Vagina (tissue), 2 donors: ENCODE data around the gene MAGI3. TPM values are rescaled to one million over a fixed set of nuclear protein-coding genes. Genes with fewer than 3 reads are reported as not detected.

Experiments used
- DNase-seq, 2 donors: peaks; one replicate each; pipeline ENCODE4 v3.0.0-alpha.2; 2017; ENCODE audit errors: extremely low spot score in 2 of 2
- H3K27ac ChIP-seq: fragments of 200-600 bp; sonication (generic); one replicate; pipeline ENCODE4 v1.5.1; 2019
- H3K27me3 ChIP-seq: fragments of 200-600 bp; sonication (generic); one replicate; pipeline ENCODE4 v1.5.1; 2019
- H3K36me3 ChIP-seq, 2 donors: fragments of 200-600 bp; sonication (generic); one replicate each; pipeline ENCODE4 v1.5.1; 2017 to 2019
- H3K4me1 ChIP-seq: fragments of 200-600 bp; sonication (generic); one replicate; pipeline ENCODE4 v1.5.1; 2019
- H3K4me3 ChIP-seq, 2 donors: fragments of 200-600 bp; sonication (generic); 1 replicate in 1 of 2; 2 replicates in 1 of 2; pipeline ENCODE4 v1.5.1; 2016 to 2019
- H3K9me3 ChIP-seq: fragments of 200-600 bp; sonication (generic); one replicate; pipeline ENCODE4 v1.5.1; 2019
- POLR2A ChIP-seq, 2 donors: fragments of 450-650 bp; IDR thresholded peaks; one replicate each; pipeline ENCODE4 v1.6.1; 2017; ENCODE audit warnings: antibody characterized with exemption in 2 of 2, mild to moderate bottlenecking in 2 of 2, moderate library complexity in 2 of 2
- POLR2AphosphoS5 ChIP-seq, 2 donors: sonication (generic); formaldehyde crosslinking; IDR thresholded peaks; one replicate each; pipeline ENCODE4 v1.9.0; 2017; ENCODE audit warnings: antibody characterized with exemption in 2 of 2, mild to moderate bottlenecking in 2 of 2, low read depth in 1 of 2; ENCODE audit not compliant: insufficient read depth in 1 of 2
- intact Hi-C: fragments of 100-400 bp; cut with DNase I; formaldehyde crosslinking; loops from one replicate; pipeline ENCODE4 v1.15.1; 2023
- total RNA-seq: library from RNA; depleted of rRNA; stranded (reverse); fragments of >200 nt; gene quantifications from one replicate; pipeline ENCODE4 v1.2.3, GENCODE V29; 2016
- TF ChIP-seq, protein P1 (sequence below), 3 experiments: fragments of 450-650 bp in 2 of 3; fragments of 200-600 bp in 1 of 3; sonication (generic) in 1 of 3; IDR thresholded peaks; one replicate each; pipeline ENCODE4 v1.5.1; 2017 to 2019; ENCODE audit warnings: antibody characterized with exemption in 3 of 3, mild to moderate bottlenecking in 2 of 3, moderate library complexity in 2 of 3

MAGI3 gene
- total RNA-seq, 1 donor from 2014 or later: 18.4 TPM

DNA sequence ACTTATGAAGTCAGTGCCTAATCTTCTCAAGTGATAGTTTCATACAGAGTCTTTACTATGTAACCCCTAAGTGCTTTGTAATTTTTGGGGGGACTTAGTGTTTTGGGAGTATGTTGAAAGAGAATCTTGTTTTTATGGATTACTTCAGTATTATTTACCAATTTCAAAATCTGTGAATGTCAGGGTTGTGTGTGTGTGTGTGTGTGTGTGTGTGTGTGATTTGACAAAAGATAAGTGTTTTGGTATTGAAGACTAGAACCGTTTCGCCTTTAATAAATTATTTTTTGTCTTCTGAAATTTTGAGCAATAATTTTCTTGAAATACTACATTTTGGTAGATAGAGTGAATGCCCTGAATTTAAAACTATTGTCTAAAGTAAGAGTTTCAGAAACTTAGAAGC, 5.8 kb downstream of the MAGI3 start:
- H3K36me3 ChIP-seq: no peaks in the 10 kb centered on the region
- no peak overlapping the region for H3K4me3 ChIP-seq
- intact Hi-C loops: no loop called here
- H3K27me3 ChIP-seq: no peaks in the 10 kb centered on the region
- no peak for DNase-seq
- no peaks in the 10 kb centered on the region for H3K9me3 ChIP-seq
- TF ChIP-seq POLR2AphosphoS5 (IDR thresholded peaks at IDR 0.05; ENCODE audit: insufficient read depth in 1 of 2, low read depth in 1 of 2) (no peak), POLR2A (IDR thresholded peaks at IDR 0.05) (no peak)
- TF ChIP-seq, protein P1, sequence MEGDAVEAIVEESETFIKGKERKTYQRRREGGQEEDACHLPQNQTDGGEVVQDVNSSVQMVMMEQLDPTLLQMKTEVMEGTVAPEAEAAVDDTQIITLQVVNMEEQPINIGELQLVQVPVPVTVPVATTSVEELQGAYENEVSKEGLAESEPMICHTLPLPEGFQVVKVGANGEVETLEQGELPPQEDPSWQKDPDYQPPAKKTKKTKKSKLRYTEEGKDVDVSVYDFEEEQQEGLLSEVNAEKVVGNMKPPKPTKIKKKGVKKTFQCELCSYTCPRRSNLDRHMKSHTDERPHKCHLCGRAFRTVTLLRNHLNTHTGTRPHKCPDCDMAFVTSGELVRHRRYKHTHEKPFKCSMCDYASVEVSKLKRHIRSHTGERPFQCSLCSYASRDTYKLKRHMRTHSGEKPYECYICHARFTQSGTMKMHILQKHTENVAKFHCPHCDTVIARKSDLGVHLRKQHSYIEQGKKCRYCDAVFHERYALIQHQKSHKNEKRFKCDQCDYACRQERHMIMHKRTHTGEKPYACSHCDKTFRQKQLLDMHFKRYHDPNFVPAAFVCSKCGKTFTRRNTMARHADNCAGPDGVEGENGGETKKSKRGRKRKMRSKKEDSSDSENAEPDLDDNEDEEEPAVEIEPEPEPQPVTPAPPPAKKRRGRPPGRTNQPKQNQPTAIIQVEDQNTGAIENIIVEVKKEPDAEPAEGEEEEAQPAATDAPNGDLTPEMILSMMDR (IDR thresholded peaks at IDR 0.05): no peak
- peaks cover 32% of the 10 kb centered on the region for H3K4me1 ChIP-seq
- no peak overlapping the region for H3K27ac ChIP-seq

DNA sequence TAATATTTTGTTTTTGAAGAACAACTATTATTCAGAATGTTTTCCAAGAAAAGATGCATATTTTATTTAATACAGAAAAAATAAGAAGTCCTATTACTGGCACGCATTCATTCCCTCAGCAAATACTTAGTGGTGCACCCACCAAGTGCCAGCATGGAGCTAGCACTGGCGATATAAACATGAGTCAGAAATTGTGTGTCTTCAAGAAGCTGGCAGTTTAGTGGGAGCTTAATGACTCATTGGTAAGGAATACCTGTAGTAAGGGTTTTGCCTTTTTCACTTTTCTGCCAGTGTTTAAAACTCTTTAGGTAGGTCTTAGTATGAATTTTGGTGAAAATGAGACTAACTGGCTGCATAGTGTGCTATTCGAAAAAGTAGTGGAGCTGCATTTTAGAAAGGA, 6.3 kb downstream of the MAGI3 start:
- TF ChIP-seq, protein P1 (IDR thresholded peaks at IDR 0.05): no peak
- TF ChIP-seq POLR2A (IDR thresholded peaks at IDR 0.05) (no peak), POLR2AphosphoS5 (IDR thresholded peaks at IDR 0.05; ENCODE audit: insufficient read depth in 1 of 2, low read depth in 1 of 2) (peak in 1 of 2 donors; percentile 29)
- no peak for DNase-seq
- H3K9me3 ChIP-seq: no peaks in the 10 kb centered on the region
- H3K4me1 ChIP-seq: peaks cover 37% of the 10 kb centered on the region
- no peaks in the 10 kb centered on the region for H3K27me3 ChIP-seq
- H3K36me3 ChIP-seq: no peaks in the 10 kb centered on the region
- H3K4me3 ChIP-seq: no peak overlapping the region
- intact Hi-C loops: no loop called here
- no peak overlapping the region for H3K27ac ChIP-seq

DNA sequence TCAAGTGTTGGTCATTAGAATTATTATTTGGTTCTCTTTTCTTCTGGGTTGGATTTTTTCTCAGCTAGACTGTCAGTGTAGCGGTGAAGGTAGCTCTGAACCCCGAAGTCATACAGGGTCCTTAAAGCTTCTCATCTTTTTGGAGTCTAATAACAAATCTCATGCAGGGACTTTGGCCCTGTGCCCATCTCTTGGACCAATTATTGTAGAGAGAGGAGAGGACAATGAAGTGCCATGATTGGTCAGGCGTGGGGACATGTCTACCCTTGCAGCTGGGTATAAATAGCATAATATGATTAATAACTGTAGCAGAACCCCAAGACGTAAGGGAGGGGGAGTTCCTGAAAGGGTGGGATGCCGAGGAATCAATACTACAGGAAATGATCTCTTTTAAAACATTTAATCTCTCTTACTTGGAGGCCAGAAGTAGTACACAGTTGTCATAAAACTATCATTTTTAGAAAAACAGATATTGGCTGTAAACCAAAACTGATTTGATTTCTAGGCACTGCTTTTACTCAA, 8.8 kb downstream of the MAGI3 start:
- intact Hi-C loops: no loop called here
- Histone ChIP-seq H3K9me3 (no peaks in the 10 kb centered on the region), H3K4me3 (no peak overlapping the region), H3K4me1 (peaks cover 25% of the 10 kb centered on the region), H3K27ac (no peak overlapping the region), H3K27me3 (no peaks in the 10 kb centered on the region), H3K36me3 (no peaks in the 10 kb centered on the region)
- TF ChIP-seq, protein P1 (IDR thresholded peaks at IDR 0.05): no peak
- TF ChIP-seq POLR2A (IDR thresholded peaks at IDR 0.05) (no peak), POLR2AphosphoS5 (IDR thresholded peaks at IDR 0.05; ENCODE audit: insufficient read depth in 1 of 2, low read depth in 1 of 2) (no peak)
- DNase-seq: no peak

DNA sequence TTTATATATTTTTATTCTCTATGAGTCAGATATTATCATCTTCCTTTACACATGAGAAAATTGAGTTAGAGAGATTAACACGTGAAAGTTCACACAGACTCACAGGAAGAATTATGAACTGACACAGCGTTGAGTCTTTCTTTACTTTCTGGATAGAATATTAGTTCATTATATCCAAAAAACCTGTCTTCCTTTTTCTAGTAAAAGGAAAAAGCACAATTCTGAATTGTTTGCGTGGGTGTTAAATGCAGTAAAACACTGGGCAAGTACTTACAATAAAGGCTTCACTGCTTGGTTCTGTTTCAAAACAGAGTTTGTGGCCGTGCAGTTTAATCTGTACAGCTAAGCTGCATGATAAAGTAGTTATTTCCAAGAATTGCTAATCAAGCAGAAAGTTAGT, 10.8 kb downstream of the MAGI3 start:
- H3K4me1 ChIP-seq: peaks cover 20% of the 10 kb centered on the region
- no peak for TF ChIP-seq POLR2A (IDR thresholded peaks at IDR 0.05)
- TF ChIP-seq, protein P1 (IDR thresholded peaks at IDR 0.05): no peak
- no peak for TF ChIP-seq POLR2AphosphoS5 (IDR thresholded peaks at IDR 0.05; ENCODE audit: insufficient read depth in 1 of 2, low read depth in 1 of 2)

DNA sequence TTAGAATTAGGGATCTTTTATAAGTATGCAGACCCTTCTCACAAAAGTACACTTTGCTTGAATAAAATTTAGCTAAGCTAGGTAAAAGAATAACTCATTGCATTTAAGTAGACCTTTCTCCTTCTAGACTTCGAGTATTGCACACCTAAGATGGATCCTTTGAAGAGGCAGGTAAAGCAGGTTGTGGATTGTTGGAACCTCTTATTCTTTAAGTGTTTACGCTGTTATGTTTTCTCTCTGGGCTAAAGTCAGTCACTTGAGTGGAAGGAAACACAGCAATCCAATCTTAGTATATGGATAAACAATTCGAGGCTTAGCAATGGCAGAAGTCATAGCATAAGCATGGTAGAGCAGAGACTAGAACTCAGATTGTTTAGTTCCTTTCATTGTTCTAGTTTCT, 11.4 kb downstream of the MAGI3 start:
- TF ChIP-seq POLR2AphosphoS5 (IDR thresholded peaks at IDR 0.05; ENCODE audit: insufficient read depth in 1 of 2, low read depth in 1 of 2) (no peak), POLR2A (IDR thresholded peaks at IDR 0.05) (no peak)
- TF ChIP-seq, protein P1 (IDR thresholded peaks at IDR 0.05): no peak
- intact Hi-C loops: no loop called here
- H3K9me3 ChIP-seq: no peaks in the 10 kb centered on the region

More for the DNA sequence above, 10.8 kb downstream of the MAGI3 start:
- no peaks in the 10 kb centered on the region for H3K9me3 ChIP-seq
- no peaks in the 10 kb centered on the region for H3K36me3 ChIP-seq
- intact Hi-C loops: no loop called here
- H3K27ac ChIP-seq: no peak overlapping the region
- H3K4me3 ChIP-seq: no peak overlapping the region
- no peaks in the 10 kb centered on the region for H3K27me3 ChIP-seq
- DNase-seq: no peak

More for the DNA sequence above, 11.4 kb downstream of the MAGI3 start:
- Histone ChIP-seq H3K27ac (no peak overlapping the region), H3K4me3 (no peak overlapping the region), H3K27me3 (no peaks in the 10 kb centered on the region), H3K4me1 (peaks cover 16% of the 10 kb centered on the region), H3K36me3 (no peaks in the 10 kb centered on the region)
- no peak for DNase-seq
